Inflammatory macrophage treated with lipopolysaccharide for 1 hour (primary cell): Measurements from ENCODE around the gene DHRS4.
A peak's percentile ranks its signal among the peaks of the same experiment; 100 is the strongest.
"Not testable (repeated sequence)": the region's sequence is repeated elsewhere in the genome, so short reads cannot be mapped to it uniquely, and the experiment has no call there.

ENCODE experiments used
- DNase-seq, 2 donors: peaks; one replicate each; pipeline ENCODE4 v3.0.0-alpha.2; 2020 to 2022

DHRS4 gene

GRCh38 chr14:23988607-23989363, 35.2 kb downstream of the DHRS4 start, which contains the start of gene DHRS4L2:
DHRS4L2 (plus strand) TSS chr14:23988929; CDS start chr14:23988948, 19 bp downstream.
- peak; percentile 88 to 94 for DNase-seq

GRCh38 chr14:23989734-23990445, 36.3 kb downstream of the DHRS4 start:
- not testable (repeated sequence) for DNase-seq

GRCh38 chr14:23990961-23991360, 37.4 kb downstream of the DHRS4 start:
- peak; percentile 82 to 92 for DNase-seq

- DNase-seq = not testable (repeated sequence)
Measured at GRCh38 chr14:23993042-23993441, 39.5 kb downstream of the DHRS4 start.

- DNase-seq = not testable (repeated sequence)
Measured at GRCh38 chr14:23996009-23996408, 42.4 kb downstream of the DHRS4 start.

GRCh38 chr14:23996825-23997224, 43.3 kb downstream of the DHRS4 start:
- DNase-seq = not testable (repeated sequence)

- DNase-seq = not testable (repeated sequence)
Measured at GRCh38 chr14:23999640-24000039, 46.1 kb downstream of the DHRS4 start.

- DNase-seq = not testable (repeated sequence)
Measured at GRCh38 chr14:24001078-24001477, 47.5 kb downstream of the DHRS4 start.

GRCh38 chr14:24001679-24002078, 48.1 kb downstream of the DHRS4 start:
- DNase-seq = peak in 1 of 2 donors; percentile 45

GRCh38 chr14:24006471-24006816, 52.9 kb downstream of the DHRS4 start:
- not testable (repeated sequence) for DNase-seq

- not testable (repeated sequence) for DNase-seq
Measured at GRCh38 chr14:24006817-24007652, 53.5 kb downstream of the DHRS4 start.

- DNase-seq = no peak
Measured at GRCh38 chr14:24011051-24011450, 57.5 kb downstream of the DHRS4 start.

- DNase-seq = not testable (repeated sequence)
Measured at GRCh38 chr14:24012726-24013273, 59.2 kb downstream of the DHRS4 start.

GRCh38 chr14:24013654-24014514, 60.3 kb downstream of the DHRS4 start:
- DNase-seq = peak; percentile 67 to 93

- DNase-seq = not testable (repeated sequence)
Measured at GRCh38 chr14:24015745-24016144, 62.2 kb downstream of the DHRS4 start.
